Fibroblast of lung (primary cell): ENCODE results near the gene SOX11. TPM values are rescaled to one million over a fixed set of nuclear protein-coding genes. Genes with fewer than 3 reads are reported as not detected.

ENCODE experiments used
- DNase-seq, 2 donors: peaks; one replicate each; pipeline versions ENCODE4 v3.0.0 to v3.0.0-alpha.2; 2010; ENCODE audit warnings: low read depth in 2 of 2
- H2AFZ ChIP-seq: 2 replicates; pipeline ENCODE4 v1.5.1; 2012; ENCODE audit warnings: low read length, control low read depth, inconsistent platforms
- H3K27ac ChIP-seq: 2 replicates; pipeline ENCODE4 v1.5.1; 2011; ENCODE audit warnings: low read length, control low read depth; ENCODE audit not compliant: insufficient read depth
- H3K27me3 ChIP-seq: 2 replicates; pipeline ENCODE4 v1.5.1; 2011; ENCODE audit warnings: mild to moderate bottlenecking, low read length; ENCODE audit not compliant: control insufficient read depth, insufficient read depth
- H3K36me3 ChIP-seq: 2 replicates; pipeline ENCODE4 v1.5.1; 2011; ENCODE audit warnings: low read length; ENCODE audit not compliant: control insufficient read depth, insufficient read depth
- H3K4me1 ChIP-seq: 2 replicates; pipeline ENCODE4 v1.5.1; 2011; ENCODE audit warnings: low read length; ENCODE audit not compliant: control insufficient read depth, insufficient read depth; ENCODE audit errors: extremely low read depth
- H3K4me2 ChIP-seq: 2 replicates; pipeline ENCODE4 v1.5.1; 2011; ENCODE audit warnings: low read length, control low read depth; ENCODE audit not compliant: insufficient read depth; ENCODE audit errors: extremely low read depth
- H3K4me3 ChIP-seq, 4 experiments: fragments of 200-600 bp in 1 of 4; sonication (generic) in 1 of 4; replicated peaks in 1 of 4; 2 replicates each; pipeline ENCODE4 v1.5.1; 2011 to 2016; ENCODE audit warnings: low read length in 4 of 4, low read depth in 3 of 4, mild to moderate bottlenecking in 3 of 4, control low read depth in 2 of 4, inconsistent platforms in 1 of 4, mixed read lengths in 1 of 4; ENCODE audit not compliant: insufficient read depth in 1 of 4; ENCODE audit errors: control extremely low read depth in 1 of 4
- H3K79me2 ChIP-seq: 2 replicates; pipeline ENCODE4 v1.5.1; 2012; ENCODE audit warnings: mild to moderate bottlenecking, low read length, inconsistent platforms; ENCODE audit not compliant: control insufficient read depth, insufficient read depth
- H3K9ac ChIP-seq: 2 replicates; pipeline ENCODE4 v1.5.1; 2011; ENCODE audit warnings: mild to moderate bottlenecking, low read length, control low read depth; ENCODE audit not compliant: insufficient read depth
- H3K9me3 ChIP-seq: 2 replicates; pipeline ENCODE4 v1.5.1; 2012; ENCODE audit warnings: low read depth, low read length; ENCODE audit not compliant: control insufficient read depth, insufficient read depth
- H4K20me1 ChIP-seq: 2 replicates; pipeline ENCODE4 v1.5.1; 2011; ENCODE audit warnings: low read length; ENCODE audit not compliant: control insufficient read depth, insufficient read depth; ENCODE audit errors: extremely low read depth
- EZH2 ChIP-seq: IDR thresholded peaks from 2 replicates; pipeline ENCODE4 v1.5.1; 2012; ENCODE audit warnings: low read length, control low read depth, mild to moderate bottlenecking; ENCODE audit errors: missing control alignments
- polyA plus RNA-seq, 2 donors: library from polyadenylated mRNA; depleted of rRNA in 1 of 2; stranded (reverse) in 1 of 2; unstranded in 1 of 2; fragments of >200 nt; gene quantifications; 2 replicates each; pipeline ENCODE4 v1.2.1, GENCODE V29; 2011 to 2012; ENCODE audit warnings: missing spikeins in 1 of 2
- total RNA-seq: library from RNA; depleted of rRNA; stranded (reverse); fragments of >200 nt; gene quantifications from 2 replicates; pipeline ENCODE4 v1.2.1, GENCODE V29; 2014
- TF ChIP-seq, protein P1 (sequence below), 2 donors: IDR thresholded peaks in 1 of 2; conservative IDR thresholded peaks in 1 of 2; 1 replicate in 1 of 2; 2 replicates in 1 of 2; pipeline ENCODE4 v1.5.1; 2011 to 2012; ENCODE audit warnings: low read length in 2 of 2, control low read depth in 1 of 2, inconsistent platforms in 1 of 2, low read depth in 1 of 2, mild to moderate bottlenecking in 1 of 2

The SOX11 gene
- total and polyA plus RNA-seq, 2 donors (not counting 1 experiment from before 2014, with no cell fraction given) = 0.99 to 1.2 TPM

DNA sequence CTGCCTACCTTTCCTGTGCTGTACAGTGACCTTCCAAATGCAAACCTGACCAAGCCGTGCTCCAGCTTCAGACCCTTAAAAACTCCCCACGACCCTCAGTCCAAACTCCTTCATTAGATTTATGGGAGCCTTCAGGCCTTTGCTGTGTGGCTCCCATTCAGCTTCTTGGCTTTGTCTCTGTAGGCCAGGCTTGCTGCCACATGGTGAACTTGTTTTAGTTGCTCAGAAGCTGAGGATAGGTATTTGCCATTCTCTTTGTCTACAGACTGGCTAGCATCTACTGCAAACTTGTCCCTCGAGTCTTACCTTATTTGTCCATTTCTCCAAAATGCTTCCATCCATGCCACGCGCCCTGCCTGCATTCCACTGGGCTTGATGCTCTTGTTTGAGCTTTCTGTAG, 49.1 kb downstream of the SOX11 start:
- Histone ChIP-seq H3K4me1 (no peaks in the 10 kb centered on the region), H4K20me1 (no peaks in the 10 kb centered on the region), H3K36me3 (no peaks in the 10 kb centered on the region), H3K9ac (no peak overlapping the region), H3K4me2 (no peak overlapping the region), H3K27me3 (no peaks in the 10 kb centered on the region), H3K27ac (no peak overlapping the region), H3K79me2 (no peaks in the 10 kb centered on the region), H2AFZ (no peak overlapping the region), H3K4me3 (no peak overlapping the region), H3K9me3 (no peaks in the 10 kb centered on the region)
- DNase-seq = no peak
- TF ChIP-seq, protein P1, sequence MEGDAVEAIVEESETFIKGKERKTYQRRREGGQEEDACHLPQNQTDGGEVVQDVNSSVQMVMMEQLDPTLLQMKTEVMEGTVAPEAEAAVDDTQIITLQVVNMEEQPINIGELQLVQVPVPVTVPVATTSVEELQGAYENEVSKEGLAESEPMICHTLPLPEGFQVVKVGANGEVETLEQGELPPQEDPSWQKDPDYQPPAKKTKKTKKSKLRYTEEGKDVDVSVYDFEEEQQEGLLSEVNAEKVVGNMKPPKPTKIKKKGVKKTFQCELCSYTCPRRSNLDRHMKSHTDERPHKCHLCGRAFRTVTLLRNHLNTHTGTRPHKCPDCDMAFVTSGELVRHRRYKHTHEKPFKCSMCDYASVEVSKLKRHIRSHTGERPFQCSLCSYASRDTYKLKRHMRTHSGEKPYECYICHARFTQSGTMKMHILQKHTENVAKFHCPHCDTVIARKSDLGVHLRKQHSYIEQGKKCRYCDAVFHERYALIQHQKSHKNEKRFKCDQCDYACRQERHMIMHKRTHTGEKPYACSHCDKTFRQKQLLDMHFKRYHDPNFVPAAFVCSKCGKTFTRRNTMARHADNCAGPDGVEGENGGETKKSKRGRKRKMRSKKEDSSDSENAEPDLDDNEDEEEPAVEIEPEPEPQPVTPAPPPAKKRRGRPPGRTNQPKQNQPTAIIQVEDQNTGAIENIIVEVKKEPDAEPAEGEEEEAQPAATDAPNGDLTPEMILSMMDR (conservative IDR thresholded peaks at IDR 0.05 in 1 of 2, IDR thresholded peaks at IDR 0.05 in 1 of 2; ENCODE audit: low read depth in 1 of 2, low read length in 2 of 2) = no peak
- no peak for TF ChIP-seq EZH2

DNA sequence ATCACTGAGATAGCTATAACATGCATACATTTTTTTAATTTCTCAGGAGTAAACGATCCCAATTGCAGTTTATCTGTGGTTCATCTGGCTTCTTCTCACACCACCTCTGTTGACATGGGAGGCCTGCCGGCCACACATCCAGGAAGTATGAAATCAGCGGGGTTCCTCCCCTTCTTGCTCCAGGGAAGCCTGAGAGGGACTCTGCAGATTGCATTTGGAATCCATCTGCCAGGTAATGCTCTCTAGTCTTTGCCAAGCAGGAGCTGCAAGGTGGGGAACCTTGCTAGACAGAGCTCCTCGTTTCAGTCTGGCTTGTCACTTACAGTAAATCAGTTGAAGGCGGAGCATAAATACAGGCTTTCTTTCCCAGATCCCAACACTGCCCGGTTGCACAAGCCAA, 49.9 kb downstream of the SOX11 start:
- Histone ChIP-seq H3K27ac (no peak overlapping the region), H3K27me3 (no peaks in the 10 kb centered on the region), H4K20me1 (no peaks in the 10 kb centered on the region), H3K9ac (no peak overlapping the region), H3K4me2 (no peak overlapping the region), H3K4me1 (no peaks in the 10 kb centered on the region), H3K9me3 (no peaks in the 10 kb centered on the region), H3K4me3 (no peak overlapping the region), H2AFZ (no peak overlapping the region), H3K79me2 (no peaks in the 10 kb centered on the region), H3K36me3 (no peaks in the 10 kb centered on the region)
- TF ChIP-seq, protein P1 (conservative IDR thresholded peaks at IDR 0.05 in 1 of 2, IDR thresholded peaks at IDR 0.05 in 1 of 2; ENCODE audit: low read depth in 1 of 2, low read length in 2 of 2) = no peak
- TF ChIP-seq EZH2 = no peak
- no peak for DNase-seq

DNA sequence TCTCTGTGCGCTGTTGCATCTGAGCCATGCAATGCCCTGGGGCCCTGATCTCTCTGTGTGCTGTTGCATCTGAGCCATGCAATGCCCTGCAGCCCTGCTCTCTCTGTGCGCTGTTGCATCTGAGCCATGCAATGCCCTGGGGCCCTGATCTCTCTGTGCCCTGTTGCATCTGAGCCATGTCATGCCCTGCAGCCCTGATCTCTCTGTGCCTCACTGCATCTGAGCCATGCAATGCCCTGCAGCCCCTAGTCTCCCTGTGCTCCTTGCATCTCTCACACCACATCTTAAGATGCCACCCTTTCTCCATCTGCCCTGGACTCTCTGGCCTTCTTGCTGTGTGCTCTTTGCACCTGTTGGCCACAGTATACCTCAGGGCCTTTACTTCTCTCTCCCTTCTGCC, 56.2 kb downstream of the SOX11 start:
- Histone ChIP-seq H2AFZ (no peak overlapping the region), H3K27ac (no peak overlapping the region), H3K4me1 (no peaks in the 10 kb centered on the region), H4K20me1 (no peaks in the 10 kb centered on the region), H3K4me3 (no peak overlapping the region), H3K36me3 (no peaks in the 10 kb centered on the region), H3K79me2 (no peaks in the 10 kb centered on the region), H3K4me2 (no peak overlapping the region), H3K9me3 (no peaks in the 10 kb centered on the region), H3K27me3 (no peaks in the 10 kb centered on the region), H3K9ac (no peak overlapping the region)
- no peak for DNase-seq
- TF ChIP-seq, protein P1 (conservative IDR thresholded peaks at IDR 0.05 in 1 of 2, IDR thresholded peaks at IDR 0.05 in 1 of 2; ENCODE audit: low read depth in 1 of 2, low read length in 2 of 2) = no peak
- TF ChIP-seq EZH2 = no peak
